SJSA1 (cell line): ENCODE results near the gene ALAS1. TPM values are rescaled to one million over a fixed set of nuclear protein-coding genes. Genes with fewer than 3 reads are reported as not detected.
A peak's percentile ranks its signal among the peaks of the same experiment; 100 is the strongest.

Experiments
- DNase-seq, 2 experiments: peaks; one replicate each; pipeline ENCODE4 v3.0.0-alpha.2; 2015 to 2020; ENCODE audit warnings: low spot score in 2 of 2, low read depth in 1 of 2
- H3K27ac ChIP-seq: fragments of 250-450 bp; sonication (Bioruptor Pico); 2 replicates; pipeline ENCODE4 v1.5.1; 2020; ENCODE audit warnings: mild to moderate bottlenecking, moderate library complexity
- H3K27me3 ChIP-seq: fragments of 250-450 bp; sonication (Bioruptor Pico); replicated peaks from 2 replicates; pipeline ENCODE4 v1.5.1; 2020; ENCODE audit warnings: mild to moderate bottlenecking, moderate library complexity
- H3K36me3 ChIP-seq: fragments of 250-450 bp; sonication (Bioruptor Pico); 2 replicates; pipeline ENCODE4 v1.5.1; 2020; ENCODE audit warnings: mild to moderate bottlenecking
- H3K4me1 ChIP-seq: fragments of 250-450 bp; sonication (Bioruptor Pico); replicated peaks from 2 replicates; pipeline ENCODE4 v1.6.1; 2021; ENCODE audit warnings: mild to moderate bottlenecking
- H3K4me3 ChIP-seq: fragments of 250-450 bp; sonication (Bioruptor Pico); 2 replicates; pipeline ENCODE4 v1.5.1; 2020; ENCODE audit warnings: mild to moderate bottlenecking
- H3K9me3 ChIP-seq: fragments of 250-450 bp; sonication (Bioruptor Pico); replicated peaks from 2 replicates; pipeline ENCODE4 v1.5.1; 2020; ENCODE audit warnings: mild to moderate bottlenecking
- total RNA-seq: library from RNA; depleted of rRNA; stranded (reverse); fragments of >200 nt; shearing (Covaris generic); gene quantifications from 2 replicates; pipeline ENCODE4 v1.2.3, GENCODE V29; 2014

Gene ALAS1
- total RNA-seq, 1 experiment from 2014 or later, result 44.8 TPM

DNA sequence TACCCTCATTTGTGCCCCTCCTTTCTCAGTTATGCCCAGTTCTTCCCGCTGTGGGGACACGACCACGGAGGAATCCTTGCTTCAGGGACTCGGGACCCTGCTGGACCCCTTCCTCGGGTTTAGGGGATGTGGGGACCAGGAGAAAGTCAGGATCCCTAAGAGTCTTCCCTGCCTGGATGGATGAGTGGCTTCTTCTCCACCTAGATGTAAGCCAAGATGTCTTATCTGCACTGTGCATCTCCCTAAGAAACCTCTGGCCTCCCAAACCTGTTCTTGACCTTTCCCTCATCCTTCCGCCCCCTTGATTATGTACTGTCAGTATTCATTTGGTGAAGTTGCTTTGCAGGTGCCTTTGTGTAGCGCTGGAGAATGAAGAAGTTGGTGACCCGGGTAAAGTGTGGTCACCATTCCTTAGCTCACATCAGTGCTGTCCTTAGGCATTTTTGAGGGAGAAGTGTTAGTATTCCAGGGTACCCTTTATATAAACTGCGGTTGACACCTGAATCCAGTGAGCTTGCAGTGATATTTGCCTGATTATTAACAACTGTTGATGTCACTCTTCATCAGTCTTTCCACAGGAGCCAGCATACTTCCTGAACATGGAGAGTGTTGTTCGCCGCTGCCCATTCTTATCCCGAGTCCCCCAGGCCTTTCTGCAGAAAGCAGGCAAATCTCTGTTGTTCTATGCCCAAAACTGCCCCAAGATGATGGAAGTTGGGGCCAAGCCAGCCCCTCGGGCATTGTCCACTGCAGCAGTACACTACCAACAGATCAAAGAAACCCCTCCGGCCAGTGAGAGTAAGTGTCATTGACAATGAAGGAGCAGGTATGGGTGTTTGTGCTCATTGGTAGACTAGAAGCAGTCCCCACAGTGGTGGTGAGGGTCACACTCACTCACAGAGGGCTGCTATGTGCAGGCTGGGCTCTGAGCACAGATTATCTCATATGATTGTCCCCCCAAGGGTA is 966 bp downstream of the ALAS1 start:
- Histone ChIP-seq H3K4me3 (peak overlapping the region; percentile 86), H3K27ac (peak overlapping the region; percentile 31; the same call in 1 of the 2 replicates), H3K27me3 (no peaks in the 10 kb centered on the region), H3K36me3 (peaks cover 58% of the 10 kb centered on the region), H3K9me3 (no peaks in the 10 kb centered on the region), H3K4me1 (peaks cover 32% of the 10 kb centered on the region)
- no peak for DNase-seq

DNA sequence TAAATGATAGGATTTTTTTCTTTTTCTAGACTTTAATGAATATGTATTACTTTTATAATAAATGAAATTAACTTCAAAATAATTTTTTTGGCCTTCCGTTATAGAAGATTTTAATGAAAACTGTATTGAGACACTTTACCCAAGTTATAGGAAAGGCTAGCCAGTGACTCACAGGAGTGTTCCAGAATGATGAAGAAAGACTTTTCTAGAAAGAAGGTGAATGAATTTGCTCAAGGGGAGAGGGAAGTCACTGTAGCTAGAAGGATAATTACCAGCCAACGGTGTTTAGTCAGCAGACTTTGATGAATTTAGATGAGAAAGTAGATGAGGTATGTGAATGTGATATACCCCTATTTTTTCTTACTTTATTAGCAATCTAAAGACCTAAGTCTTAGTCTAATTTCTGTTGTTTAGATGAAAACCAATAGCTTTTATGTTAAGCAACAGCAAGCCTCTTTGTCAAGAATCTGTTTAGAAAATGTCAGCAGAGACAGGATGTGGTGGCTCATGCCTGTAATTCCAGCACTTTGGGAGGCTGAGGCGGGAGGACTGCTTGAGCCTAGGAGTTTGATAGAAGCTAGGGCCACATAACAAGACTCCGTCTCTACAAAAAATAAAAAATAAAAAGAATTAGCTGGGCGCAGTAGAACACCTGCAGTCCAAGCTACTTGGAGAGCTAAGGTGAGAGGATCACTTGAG is 3.2 kb downstream of the ALAS1 start:
- Histone ChIP-seq H3K4me1 (peaks cover 28% of the 10 kb centered on the region), H3K36me3 (peaks cover 80% of the 10 kb centered on the region), H3K27me3 (no peaks in the 10 kb centered on the region), H3K4me3 (no peak overlapping the region), H3K27ac (no peak overlapping the region; the same call in 1 of the 2 replicates), H3K9me3 (no peaks in the 10 kb centered on the region)
- no peak for DNase-seq

DNA sequence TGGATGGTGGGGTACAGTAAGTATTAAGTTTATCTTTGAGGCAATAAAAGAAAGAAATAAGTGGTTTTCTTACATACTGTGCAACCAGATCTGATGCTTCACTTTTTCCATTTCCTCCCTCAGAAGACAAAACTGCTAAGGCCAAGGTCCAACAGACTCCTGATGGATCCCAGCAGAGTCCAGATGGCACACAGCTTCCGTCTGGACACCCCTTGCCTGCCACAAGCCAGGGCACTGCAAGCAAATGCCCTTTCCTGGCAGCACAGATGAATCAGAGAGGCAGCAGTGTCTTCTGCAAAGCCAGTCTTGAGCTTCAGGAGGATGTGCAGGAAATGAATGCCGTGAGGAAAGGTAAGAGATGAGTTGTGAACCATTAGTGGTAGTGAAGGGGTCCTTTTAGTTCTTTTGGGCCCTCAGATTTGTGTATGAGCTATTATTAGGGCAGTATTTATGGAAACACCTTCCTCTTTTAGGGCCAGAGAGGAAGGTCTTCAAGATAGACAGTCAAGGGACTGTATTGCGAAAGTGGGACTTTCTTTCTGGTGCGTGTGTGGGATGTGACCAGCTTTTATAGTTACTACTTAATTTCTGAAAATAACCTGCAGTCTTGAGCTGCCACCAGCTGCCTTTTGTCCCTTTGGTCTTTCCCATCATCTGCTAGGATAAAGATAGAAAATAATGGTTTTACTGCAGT is 4.6 kb downstream of the ALAS1 start:
- Histone ChIP-seq H3K9me3 (no peaks in the 10 kb centered on the region), H3K36me3 (peaks cover 94% of the 10 kb centered on the region), H3K4me3 (no peak overlapping the region), H3K27ac (no peak overlapping the region), H3K27me3 (no peaks in the 10 kb centered on the region), H3K4me1 (peaks cover 20% of the 10 kb centered on the region)
- DNase-seq, result no peak

DNA sequence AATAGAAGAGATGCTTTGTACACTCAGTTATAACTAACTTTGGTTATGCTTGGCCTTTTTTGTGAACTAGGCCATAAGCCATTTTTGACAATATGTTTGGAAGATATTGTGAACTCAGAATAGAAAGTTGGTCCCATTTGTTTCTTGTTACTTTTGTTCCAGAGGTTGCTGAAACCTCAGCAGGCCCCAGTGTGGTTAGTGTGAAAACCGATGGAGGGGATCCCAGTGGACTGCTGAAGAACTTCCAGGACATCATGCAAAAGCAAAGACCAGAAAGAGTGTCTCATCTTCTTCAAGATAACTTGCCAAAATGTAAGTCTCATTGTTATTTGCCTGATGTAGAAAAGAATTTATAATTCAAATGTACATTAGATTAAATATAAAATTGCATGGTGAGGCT is 5.7 kb downstream of the ALAS1 start:
- DNase-seq, result no peak
- Histone ChIP-seq H3K4me3 (no peak overlapping the region), H3K4me1 (peaks cover 14% of the 10 kb centered on the region), H3K9me3 (no peaks in the 10 kb centered on the region), H3K27ac (no peak overlapping the region), H3K27me3 (no peaks in the 10 kb centered on the region), H3K36me3 (peaks cover 100% of the 10 kb centered on the region)

DNA sequence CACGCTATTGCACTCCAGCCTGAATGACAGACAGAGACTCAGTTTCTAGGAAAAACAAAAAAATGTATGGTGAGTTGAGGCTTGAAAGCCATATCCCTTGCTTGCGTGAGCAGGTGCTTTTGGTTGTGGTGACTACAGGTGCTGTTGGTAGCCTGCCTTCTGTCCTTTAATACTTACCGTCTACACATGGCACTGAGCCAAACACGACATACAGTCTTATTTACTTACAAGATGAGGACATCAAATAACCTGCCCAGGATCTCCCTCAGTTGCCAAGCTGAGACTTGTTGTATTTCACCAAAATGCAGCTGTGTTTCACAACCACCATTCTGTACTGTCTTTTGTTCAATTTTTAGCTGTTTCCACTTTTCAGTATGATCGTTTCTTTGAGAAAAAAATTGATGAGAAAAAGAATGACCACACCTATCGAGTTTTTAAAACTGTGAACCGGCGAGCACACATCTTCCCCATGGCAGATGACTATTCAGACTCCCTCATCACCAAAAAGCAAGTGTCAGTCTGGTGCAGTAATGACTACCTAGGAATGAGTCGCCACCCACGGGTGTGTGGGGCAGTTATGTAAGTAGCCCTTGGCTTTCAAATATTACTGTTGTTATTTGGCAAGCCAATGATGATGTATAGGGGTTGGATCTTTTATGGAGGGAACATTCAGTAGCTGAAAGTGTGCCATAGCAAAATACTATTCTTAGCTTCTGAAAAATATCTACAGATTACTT is 6.5 kb downstream of the ALAS1 start:
- Histone ChIP-seq H3K27me3 (no peaks in the 10 kb centered on the region), H3K27ac (no peak overlapping the region), H3K9me3 (no peaks in the 10 kb centered on the region), H3K36me3 (peaks cover 100% of the 10 kb centered on the region), H3K4me1 (peaks cover 7% of the 10 kb centered on the region), H3K4me3 (no peak overlapping the region)
- no peak for DNase-seq

DNA sequence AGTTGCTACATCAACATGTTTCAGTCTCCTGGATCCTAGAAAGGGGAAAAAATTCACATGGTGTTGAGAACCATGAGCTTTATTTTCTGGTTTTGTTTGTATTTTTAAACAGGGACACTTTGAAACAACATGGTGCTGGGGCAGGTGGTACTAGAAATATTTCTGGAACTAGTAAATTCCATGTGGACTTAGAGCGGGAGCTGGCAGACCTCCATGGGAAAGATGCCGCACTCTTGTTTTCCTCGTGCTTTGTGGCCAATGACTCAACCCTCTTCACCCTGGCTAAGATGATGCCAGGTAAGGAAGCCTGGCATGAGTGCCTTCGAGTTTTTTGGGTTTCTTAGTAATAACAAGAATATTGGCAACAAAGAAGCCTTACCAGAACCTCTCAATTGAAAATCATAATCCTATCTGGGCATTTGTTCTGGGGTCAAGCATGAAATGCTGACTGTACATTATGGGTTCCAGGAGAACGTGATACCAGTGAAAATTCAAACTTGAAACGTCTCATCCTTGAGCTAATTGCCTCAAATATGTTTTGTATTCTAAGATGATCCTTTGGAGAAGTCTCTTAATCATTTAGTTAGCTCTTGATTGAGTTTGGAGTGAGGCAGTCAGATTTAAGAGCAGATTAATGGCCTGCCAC is 7.9 kb downstream of the ALAS1 start:
- Histone ChIP-seq H3K9me3 (no peaks in the 10 kb centered on the region), H3K36me3 (peaks cover 100% of the 10 kb centered on the region), H3K4me3 (no peak overlapping the region), H3K4me1 (peaks cover 7% of the 10 kb centered on the region), H3K27me3 (no peaks in the 10 kb centered on the region), H3K27ac (no peak overlapping the region)
- no peak for DNase-seq

DNA sequence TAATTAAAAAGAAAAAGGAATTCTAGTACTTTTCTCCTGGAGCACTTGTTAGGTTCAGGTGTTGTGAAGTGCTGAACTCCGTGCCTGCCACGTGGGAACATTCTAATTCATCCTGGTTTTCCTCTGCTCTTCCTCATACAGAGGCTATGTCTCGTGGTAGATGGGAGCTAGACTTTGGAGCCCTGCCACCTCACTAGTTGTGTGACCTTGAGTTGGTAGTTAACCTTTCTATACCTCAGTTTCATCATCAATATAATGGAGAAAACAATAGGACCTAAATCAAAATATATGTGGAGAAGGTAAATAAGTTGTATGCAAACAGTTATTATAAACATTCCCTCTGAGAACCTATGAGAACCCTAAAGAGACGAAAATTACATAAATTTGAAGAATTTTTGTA is 10.6 kb downstream of the ALAS1 start:
- H3K27me3 ChIP-seq, result no peaks in the 10 kb centered on the region
- no peak overlapping the region for H3K4me3 ChIP-seq
- H3K36me3 ChIP-seq, result peaks cover 96% of the 10 kb centered on the region
- H3K27ac ChIP-seq, result no peak overlapping the region
- H3K4me1 ChIP-seq, result no peaks in the 10 kb centered on the region
- no peak for DNase-seq
- no peaks in the 10 kb centered on the region for H3K9me3 ChIP-seq

DNA sequence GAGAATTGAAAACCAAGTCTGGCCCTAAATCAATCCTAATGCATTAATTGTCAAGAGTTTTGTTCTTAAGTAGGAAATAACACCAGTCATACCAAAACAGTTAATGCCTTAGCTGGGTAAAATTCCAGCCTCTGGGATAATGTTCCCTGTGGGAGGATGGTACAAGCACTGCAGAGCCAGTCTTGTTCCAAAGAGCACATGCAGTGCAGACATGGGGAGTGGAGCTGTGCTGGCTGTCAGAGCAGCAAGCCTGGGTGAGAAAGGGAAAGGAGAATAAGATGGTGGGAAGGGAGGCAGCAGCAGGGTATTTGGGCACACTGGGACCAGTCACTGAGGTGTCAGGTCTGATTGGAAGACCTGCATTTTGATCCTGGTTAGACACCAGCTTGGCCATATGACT is 12.1 kb downstream of the ALAS1 start:
- peaks cover 96% of the 10 kb centered on the region for H3K36me3 ChIP-seq
- no peak overlapping the region for H3K27ac ChIP-seq
- H3K9me3 ChIP-seq, result no peaks in the 10 kb centered on the region
- no peak overlapping the region for H3K4me3 ChIP-seq
- H3K4me1 ChIP-seq, result no peaks in the 10 kb centered on the region
- DNase-seq, result no peak
- no peaks in the 10 kb centered on the region for H3K27me3 ChIP-seq

DNA sequence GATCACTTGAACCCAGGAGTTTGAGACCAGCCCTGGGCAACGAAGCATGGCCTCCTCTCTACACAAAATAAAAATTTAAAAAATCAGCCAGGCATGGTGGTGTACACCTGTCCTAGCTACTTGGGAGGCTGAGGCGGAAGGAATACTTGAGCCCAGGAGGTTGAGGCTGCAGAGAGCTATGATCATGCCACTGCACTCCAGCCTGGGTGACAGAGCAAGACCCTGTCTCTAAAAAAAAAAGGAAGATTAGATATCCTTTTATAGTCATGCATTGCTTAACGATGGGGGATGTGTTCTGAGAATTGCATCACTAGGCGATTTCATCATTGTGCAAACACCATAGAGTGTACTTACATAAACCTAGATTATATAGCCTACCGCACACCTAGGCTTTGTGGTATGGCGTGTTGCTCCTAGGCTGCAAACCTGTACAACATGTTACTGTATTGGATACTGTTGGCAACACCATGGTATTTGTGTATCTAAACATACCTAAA is 12.6 kb downstream of the ALAS1 start:
- no peak overlapping the region for H3K27ac ChIP-seq
- no peak for DNase-seq
- H3K36me3 ChIP-seq, result peaks cover 96% of the 10 kb centered on the region
- H3K4me1 ChIP-seq, result no peaks in the 10 kb centered on the region
- H3K27me3 ChIP-seq, result no peaks in the 10 kb centered on the region
- H3K9me3 ChIP-seq, result no peaks in the 10 kb centered on the region
- no peak overlapping the region for H3K4me3 ChIP-seq

DNA sequence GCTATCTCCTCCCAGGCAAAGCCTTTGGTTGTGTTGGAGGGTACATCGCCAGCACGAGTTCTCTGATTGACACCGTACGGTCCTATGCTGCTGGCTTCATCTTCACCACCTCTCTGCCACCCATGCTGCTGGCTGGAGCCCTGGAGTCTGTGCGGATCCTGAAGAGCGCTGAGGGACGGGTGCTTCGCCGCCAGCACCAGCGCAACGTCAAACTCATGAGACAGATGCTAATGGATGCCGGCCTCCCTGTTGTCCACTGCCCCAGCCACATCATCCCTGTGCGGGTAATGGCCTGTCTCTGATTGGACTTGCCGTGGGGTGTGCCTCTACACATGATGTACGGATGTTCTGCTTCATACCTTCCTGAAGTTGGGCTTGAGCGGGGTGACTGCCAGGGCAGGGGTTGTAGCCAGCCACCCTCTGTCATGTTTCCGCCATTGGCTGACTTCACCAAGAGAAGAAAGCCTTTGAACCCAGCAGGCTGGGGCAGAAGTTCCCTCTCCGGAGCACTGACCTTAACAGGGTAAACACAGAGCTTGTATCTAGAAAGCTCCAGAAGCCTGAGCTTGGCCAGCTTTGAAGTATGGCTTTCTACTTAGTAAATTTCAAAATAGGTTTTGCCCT is 13.4 kb downstream of the ALAS1 start:
- Histone ChIP-seq H3K4me1 (no peaks in the 10 kb centered on the region; the same call in 1 of the 2 replicates), H3K9me3 (no peaks in the 10 kb centered on the region), H3K4me3 (no peak overlapping the region), H3K27me3 (no peaks in the 10 kb centered on the region), H3K27ac (no peak overlapping the region), H3K36me3 (peaks cover 93% of the 10 kb centered on the region)
- DNase-seq, result no peak

DNA sequence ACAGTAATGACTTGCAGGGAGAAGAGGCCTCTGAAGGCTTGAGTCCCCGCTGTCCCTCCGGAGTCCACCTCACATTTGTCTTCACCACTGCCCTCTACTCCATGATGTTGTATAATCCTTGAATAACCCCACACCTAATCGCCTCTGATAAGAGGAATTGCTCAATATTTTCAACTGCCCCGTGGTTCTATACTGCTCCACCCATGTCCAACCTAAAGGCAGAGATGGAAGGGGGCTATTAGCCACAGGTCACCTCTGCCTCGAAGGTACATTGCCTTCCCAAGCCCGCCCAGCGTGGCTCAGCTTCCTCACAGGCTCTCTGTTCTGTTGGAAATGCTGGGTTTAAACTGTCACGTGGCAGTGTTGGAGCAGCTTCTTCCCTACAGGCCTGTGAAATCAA is 15.0 kb downstream of the ALAS1 start:
- Histone ChIP-seq H3K36me3 (peaks cover 77% of the 10 kb centered on the region), H3K27me3 (no peaks in the 10 kb centered on the region), H3K9me3 (no peaks in the 10 kb centered on the region), H3K4me3 (no peak overlapping the region), H3K4me1 (peaks cover 12% of the 10 kb centered on the region), H3K27ac (no peak overlapping the region)
- DNase-seq, result no peak

DNA sequence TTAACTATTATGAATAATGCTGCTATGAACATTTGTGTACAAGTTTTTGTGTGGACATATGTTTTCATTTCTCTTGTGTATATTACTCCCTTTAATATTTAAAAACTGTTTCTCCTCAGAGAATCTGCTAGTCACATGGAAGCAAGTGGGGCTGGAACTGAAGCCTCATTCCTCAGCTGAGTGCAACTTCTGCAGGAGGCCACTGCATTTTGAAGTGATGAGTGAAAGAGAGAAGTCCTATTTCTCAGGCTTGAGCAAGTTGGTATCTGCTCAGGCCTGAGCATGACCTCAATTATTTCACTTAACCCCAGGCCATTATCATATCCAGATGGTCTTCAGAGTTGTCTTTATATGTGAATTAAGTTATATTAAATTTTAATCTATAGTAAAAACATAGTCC is 15.9 kb downstream of the ALAS1 start:
- Histone ChIP-seq H3K9me3 (no peaks in the 10 kb centered on the region), H3K4me1 (peaks cover 12% of the 10 kb centered on the region), H3K4me3 (no peak overlapping the region), H3K36me3 (peaks cover 68% of the 10 kb centered on the region), H3K27ac (no peak overlapping the region), H3K27me3 (no peaks in the 10 kb centered on the region)
- DNase-seq, result no peak
